Naive thymus-derived CD4-positive, alpha-beta T cell (primary cell): ENCODE measurements around the gene TCF3. TPM values are rescaled to one million over a fixed set of nuclear protein-coding genes. Genes with fewer than 3 reads are reported as not detected.

Experiments
- ATAC-seq: fragments of 150-1000 bp; cut with Tn5 transposase; 2 replicates; pipeline ENCODE4 v1.10.0; 2021; ENCODE audit warnings: mild to moderate bottlenecking, moderate library complexity
- CTCF ChIA-PET: fragments of 350-600 bp; sonication (Branson Sonifier 250); formaldehyde crosslinking; loops from one replicate; lab custom pipeline; 2021; ENCODE audit warnings: antibody characterized with exemption; lab: Charles Lee
- POLR2A ChIA-PET: fragments of 350-600 bp; sonication (Branson Sonifier 250); formaldehyde crosslinking; loops from one replicate; lab custom pipeline; 2021; ENCODE audit warnings: antibody characterized with exemption, inconsistent platforms; lab: Charles Lee
- DNase-seq, 9 donors: peaks; one replicate each; pipeline versions ENCODE4 v3.0.0 to v3.0.0-alpha.2; 2020 to 2022; ENCODE audit warnings: mixed read lengths in 1 of 9
- H3K27ac ChIP-seq: one replicate; pipeline ENCODE4 v1.7.0; 2013; ENCODE audit warnings: mild to moderate bottlenecking, low read depth, low read length, moderate library complexity
- H3K27me3 ChIP-seq, 2 donors: one replicate each; pipeline ENCODE4 v1.7.0; 2013; ENCODE audit warnings: low read length in 2 of 2, mild to moderate bottlenecking in 2 of 2, moderate library complexity in 2 of 2; ENCODE audit not compliant: control insufficient read depth in 2 of 2, insufficient read depth in 2 of 2
- H3K36me3 ChIP-seq, 3 experiments: 1 replicate in 2 of 3; 2 replicates in 1 of 3; pipeline ENCODE4 v1.7.0; 2013; ENCODE audit warnings: low read length in 3 of 3, mild to moderate bottlenecking in 3 of 3, moderate library complexity in 1 of 3; ENCODE audit not compliant: insufficient read depth in 3 of 3, control insufficient read depth in 2 of 3
- H3K4me1 ChIP-seq, 2 donors: one replicate each; pipeline ENCODE4 v1.7.0; 2013; ENCODE audit warnings: low read length in 2 of 2, mild to moderate bottlenecking in 2 of 2, moderate library complexity in 1 of 2; ENCODE audit not compliant: control insufficient read depth in 2 of 2, insufficient read depth in 2 of 2
- H3K4me3 ChIP-seq: 2 replicates; pipeline ENCODE4 v1.7.0; 2013; ENCODE audit warnings: mild to moderate bottlenecking, low read length
- H3K9me3 ChIP-seq, 3 experiments: 1 replicate in 2 of 3; 2 replicates in 1 of 3; pipeline ENCODE4 v1.7.0; 2013; ENCODE audit warnings: low read length in 3 of 3; ENCODE audit not compliant: control insufficient read depth in 2 of 3
- H3K27ac Mint-ChIP-seq, 9 donors: one replicate each; pipeline ENCODE4 v1.8.0; 2020 to 2022; ENCODE audit warnings: mixed read lengths in 9 of 9, mild to moderate bottlenecking in 8 of 9, moderate library complexity in 5 of 9, inconsistent platforms in 2 of 9
- H3K27me3 Mint-ChIP-seq, 5 donors: one replicate each; pipeline ENCODE4 v1.8.0; 2021 to 2022; ENCODE audit warnings: mixed read lengths in 5 of 5, mild to moderate bottlenecking in 1 of 5
- H3K36me3 Mint-ChIP-seq, 5 donors: one replicate each; pipeline ENCODE4 v1.8.0; 2020 to 2022; ENCODE audit warnings: mixed read lengths in 5 of 5, mild to moderate bottlenecking in 3 of 5, inconsistent platforms in 1 of 5
- H3K4me1 Mint-ChIP-seq, 7 donors: one replicate each; pipeline ENCODE4 v1.8.0; 2020 to 2022; ENCODE audit warnings: mixed read lengths in 7 of 7, mild to moderate bottlenecking in 3 of 7, inconsistent platforms in 1 of 7
- H3K4me3 Mint-ChIP-seq, 10 donors: one replicate each; pipeline ENCODE4 v1.8.0; 2020 to 2022; ENCODE audit warnings: mild to moderate bottlenecking in 10 of 10, mixed read lengths in 10 of 10, moderate library complexity in 6 of 10, inconsistent platforms in 2 of 10
- H3K9me3 Mint-ChIP-seq, 11 donors: one replicate each; pipeline ENCODE4 v1.8.0; 2020 to 2022; ENCODE audit warnings: mixed read lengths in 11 of 11, mild to moderate bottlenecking in 4 of 11, inconsistent platforms in 1 of 11, moderate library complexity in 1 of 11
- intact Hi-C, 2 donors: fragments of 100-400 bp; cut with micrococcal nuclease; formaldehyde crosslinking; loops; one replicate each; pipeline ENCODE4 v1.15.1; 2023
- polyA plus RNA-seq, 2 donors: library from polyadenylated mRNA; unstranded; fragments of 300-500 nt; fragmentation: Illumina TruSeq; gene quantifications; one replicate each; pipeline ENCODE4 v1.2.3, GENCODE V29; 2021
- total RNA-seq, 6 experiments: library from RNA in 5 of 6; stranded (reverse) in 5 of 6; gene quantifications; 1 replicate in 5 of 6; 2 replicates in 1 of 6; pipeline ENCODE4 v1.2.3 and lab custom pipeline; 2021 to 2026

Gene TCF3
- total and polyA plus RNA-seq, 7 experiments from 2014 or later: 5.8 to 83.6 (median 72.1) TPM

GRCh38 chr19:1621574-1621973 is 30.8 kb downstream of the TCF3 start:
- DNase-seq: no peak
- no peak overlapping the region for H3K4me3 ChIP-seq
- H3K36me3 ChIP-seq: peaks cover 0 to 87% (median 0%) of the 10 kb centered on the region in 3 experiments
- Mint-ChIP-seq H3K27me3 (no peaks in the 10 kb centered on the region), H3K9me3 (peaks cover 0 to 2% (median 0%) of the 10 kb centered on the region in 11 donors), H3K4me1 (peaks cover 12 to 23% (median 16%) of the 10 kb centered on the region in 7 donors), H3K36me3 (peaks cover 0 to 15% (median 4%) of the 10 kb centered on the region in 5 donors), H3K4me3 (no peak overlapping the region), H3K27ac (no peak overlapping the region)
- no peak overlapping the region for H3K27ac ChIP-seq
- H3K9me3 ChIP-seq: no peaks in the 10 kb centered on the region
- no peaks in the 10 kb centered on the region for H3K27me3 ChIP-seq
- ChIA-PET CTCF (no interaction called here), POLR2A (no interaction called here)
- ATAC-seq: no peak
- intact Hi-C loops: loop anchor here in 1 of 2 donors (5.0 kb wide), 1 partner anchor 51 kb away; no protein-coding TSS in a partner anchor
- H3K4me1 ChIP-seq: no peaks in the 10 kb centered on the region

GRCh38 chr19:1621021-1621420 is 31.4 kb downstream of the TCF3 start:
- POLR2A ChIA-PET: no interaction called here
- ATAC-seq: no peak
- peaks cover 0 to 16% (median 4%) of the 10 kb centered on the region in 5 donors for H3K36me3 Mint-ChIP-seq
- H3K27ac Mint-ChIP-seq: no peak overlapping the region
- no peak for DNase-seq
- H3K27me3 ChIP-seq: no peaks in the 10 kb centered on the region
- intact Hi-C loops: loop anchor here in 1 of 2 donors (5.0 kb wide), 1 partner anchor 51 kb away; no protein-coding TSS in a partner anchor
- peaks cover 0 to 2% (median 0%) of the 10 kb centered on the region in 11 donors for H3K9me3 Mint-ChIP-seq
- no peak overlapping the region for H3K4me3 ChIP-seq
- H3K36me3 ChIP-seq: peaks cover 0 to 86% (median 0%) of the 10 kb centered on the region in 3 experiments
- H3K4me3 Mint-ChIP-seq: no peak overlapping the region
- H3K9me3 ChIP-seq: no peaks in the 10 kb centered on the region
- H3K27me3 Mint-ChIP-seq: no peaks in the 10 kb centered on the region
- no peak overlapping the region for H3K27ac ChIP-seq
- H3K4me1 ChIP-seq: no peaks in the 10 kb centered on the region
- H3K4me1 Mint-ChIP-seq: peaks cover 13 to 25% (median 17%) of the 10 kb centered on the region in 7 donors
- CTCF ChIA-PET: no interaction called here

GRCh38 chr19:1620502-1620901 is 31.9 kb downstream of the TCF3 start:
- ATAC-seq: no peak
- peaks cover 0 to 86% (median 0%) of the 10 kb centered on the region in 3 experiments for H3K36me3 ChIP-seq

GRCh38 chr19:1619703-1620102 is 32.7 kb downstream of the TCF3 start:
- no peaks in the 10 kb centered on the region for H3K9me3 ChIP-seq
- Mint-ChIP-seq H3K4me1 (peaks cover 13 to 24% (median 18%) of the 10 kb centered on the region in 7 donors), H3K27ac (no peak overlapping the region), H3K9me3 (peaks cover 0 to 2% (median 0%) of the 10 kb centered on the region in 11 donors), H3K27me3 (no peaks in the 10 kb centered on the region), H3K36me3 (peaks cover 4 to 22% (median 8%) of the 10 kb centered on the region in 5 donors), H3K4me3 (no peak overlapping the region)
- peaks cover 0 to 88% (median 0%) of the 10 kb centered on the region in 3 experiments for H3K36me3 ChIP-seq
- ChIA-PET CTCF (no interaction called here), POLR2A (interaction anchor here (1.2 kb wide), 1 partner anchor 14 kb away, joined by 6 read pairs; the partner anchor contains the start of gene UQCR11)
- DNase-seq (no peak), ATAC-seq (no peak)
- no peaks in the 10 kb centered on the region for H3K4me1 ChIP-seq
- no peak overlapping the region for H3K27ac ChIP-seq
- intact Hi-C loops: loop anchor here in 1 of 2 donors (5.0 kb wide), 1 partner anchor 53 kb away; no protein-coding TSS in a partner anchor
- no peak overlapping the region for H3K4me3 ChIP-seq
- no peaks in the 10 kb centered on the region for H3K27me3 ChIP-seq

More at GRCh38 chr19:1620502-1620901, 31.9 kb downstream of the TCF3 start:
- DNase-seq: no peak
- Histone ChIP-seq H3K9me3 (no peaks in the 10 kb centered on the region), H3K4me1 (no peaks in the 10 kb centered on the region), H3K27me3 (no peaks in the 10 kb centered on the region), H3K27ac (no peak overlapping the region), H3K4me3 (no peak overlapping the region)
- Mint-ChIP-seq H3K27me3 (no peaks in the 10 kb centered on the region), H3K4me1 (peaks cover 13 to 25% (median 17%) of the 10 kb centered on the region in 7 donors), H3K27ac (no peak overlapping the region), H3K9me3 (peaks cover 0 to 2% (median 0%) of the 10 kb centered on the region in 11 donors), H3K36me3 (peaks cover 4 to 18% (median 8%) of the 10 kb centered on the region in 5 donors), H3K4me3 (no peak overlapping the region)
- intact Hi-C loops: loop anchor here in 1 of 2 donors (5.0 kb wide), 1 partner anchor 52 kb away; no protein-coding TSS in a partner anchor
- POLR2A ChIA-PET: interaction anchor here (1.2 kb wide), 1 partner anchor 15 kb away, joined by 6 read pairs; the partner anchor contains the start of gene UQCR11
- CTCF ChIA-PET: no interaction called here

DNA sequence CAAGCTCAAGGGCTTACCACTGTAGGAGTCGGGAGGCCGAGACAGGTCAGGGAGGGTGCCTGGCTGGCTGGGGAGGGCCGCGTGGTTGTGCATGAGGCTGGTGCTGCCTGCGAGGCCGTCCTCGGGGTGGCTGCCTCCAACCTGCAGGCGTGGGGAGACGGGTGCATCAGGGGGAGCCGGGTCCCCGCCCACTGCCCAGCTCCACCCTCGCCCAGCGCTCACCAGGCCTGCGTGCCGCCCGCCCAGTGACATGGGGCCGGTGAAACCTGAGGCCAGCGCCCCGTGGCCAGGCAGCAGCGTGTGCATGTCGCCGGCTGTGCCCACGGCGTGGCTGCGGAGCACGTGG is 33.3 kb downstream of the TCF3 start:
- Histone ChIP-seq H3K9me3 (no peaks in the 10 kb centered on the region), H3K4me1 (no peaks in the 10 kb centered on the region), H3K4me3 (no peak overlapping the region), H3K27ac (no peak overlapping the region), H3K27me3 (no peaks in the 10 kb centered on the region), H3K36me3 (peaks cover 0 to 88% (median 0%) of the 10 kb centered on the region in 3 experiments)
- H3K27me3 Mint-ChIP-seq: no peaks in the 10 kb centered on the region
- POLR2A ChIA-PET: no interaction called here
- CTCF ChIA-PET: no interaction called here
- peaks cover 8 to 22% (median 17%) of the 10 kb centered on the region in 7 donors for H3K4me1 Mint-ChIP-seq
- no peak overlapping the region for H3K27ac Mint-ChIP-seq
- intact Hi-C loops: no loop called here
- DNase-seq (no peak), ATAC-seq (no peak)
- peaks cover 4 to 22% (median 8%) of the 10 kb centered on the region in 5 donors for H3K36me3 Mint-ChIP-seq
- H3K9me3 Mint-ChIP-seq: peaks cover 0 to 2% (median 0%) of the 10 kb centered on the region in 11 donors
- H3K4me3 Mint-ChIP-seq: no peak overlapping the region

GRCh38 chr19:1618157-1619093 is 34.0 kb downstream of the TCF3 start:
- Mint-ChIP-seq H3K4me3 (peak overlapping the region in 1 of 10 donors; percentile 21), H3K36me3 (peaks cover 4 to 22% (median 8%) of the 10 kb centered on the region in 5 donors), H3K27ac (peak overlapping the region in 4 of 9 donors; percentile 38 to 87 (median 50)), H3K9me3 (peaks cover 0 to 2% (median 0%) of the 10 kb centered on the region in 11 donors), H3K4me1 (peaks cover 8 to 22% (median 17%) of the 10 kb centered on the region in 7 donors), H3K27me3 (no peaks in the 10 kb centered on the region)
- no peaks in the 10 kb centered on the region for H3K27me3 ChIP-seq
- ATAC-seq (peak; percentile 42), DNase-seq (no peak)
- no peaks in the 10 kb centered on the region for H3K9me3 ChIP-seq
- H3K4me1 ChIP-seq: no peaks in the 10 kb centered on the region
- H3K36me3 ChIP-seq: peaks cover 0 to 89% (median 0%) of the 10 kb centered on the region in 3 experiments
- CTCF ChIA-PET: interaction anchor here (1.6 kb wide), 1 partner anchor 54 kb away, joined by 4 read pairs; no protein-coding TSS in a partner anchor
- POLR2A ChIA-PET: no interaction called here
- intact Hi-C loops: loop anchor here in 1 of 2 donors (1.0 kb wide), 1 partner anchor 33 kb away; no protein-coding TSS in a partner anchor
- no peak overlapping the region for H3K27ac ChIP-seq
- no peak overlapping the region for H3K4me3 ChIP-seq
